GM12878 (cell line): Measurements from ENCODE around the gene KRT86. TPM values are rescaled to one million over a fixed set of nuclear protein-coding genes. Genes with fewer than 3 reads are reported as not detected.

Experiments used
- ATAC-seq: fragments of 200-7000 bp; cut with Tn5 transposase; 3 replicates; pipeline ENCODE4 v1.9.1; 2020; ENCODE audit warnings: mild to moderate bottlenecking, moderate library complexity
- BruUV-seq: library from RNA; stranded (reverse); fragments of 400-500 nt; replicated peaks from 2 replicates; lab custom pipeline; 2021; lab: Mats Ljungman, UMichigan
- CTCF ChIA-PET: fragments of 300-600 bp; sonication (Branson Sonifier 250); formaldehyde crosslinking; extraction: SDS; loops from one replicate; lab custom pipeline; 2021; ENCODE audit warnings: inconsistent platforms; lab: Yijun Ruan, JAX
- POLR2A ChIA-PET: fragments of 350-600 bp; formaldehyde crosslinking; extraction: SDS; loops from one replicate; lab custom pipeline; 2021; ENCODE audit warnings: inconsistent platforms; lab: Charles Lee
- RAD21 ChIA-PET: fragments of 300-600 bp; sonication (Branson Sonifier 250); formaldehyde crosslinking; loops from one replicate; lab custom pipeline; 2023; ENCODE audit warnings: antibody characterized with exemption; ENCODE audit not compliant: unreplicated experiment; lab: Charles Lee
- SMC1A ChIA-PET: fragments of 300-600 bp; sonication (Branson Sonifier 250); formaldehyde crosslinking; loops from one replicate; lab custom pipeline; 2023; ENCODE audit not compliant: unreplicated experiment, uncharacterized antibody; lab: Charles Lee
- DNase-seq: peaks from one replicate; pipeline ENCODE4 v3.0.0-alpha.2; 2011; ENCODE audit warnings: low read depth, low spot score
- FAIRE-seq: peaks from 3 replicates; lab custom pipeline; 2011; peaks lifted over from hg19 to GRCh38; lab: Jason Lieb, UNC
- H2AFZ ChIP-seq: 2 replicates; pipeline ENCODE4 v1.6.0; 2011; ENCODE audit warnings: low read depth, low read length, control low read depth; ENCODE audit not compliant: control insufficient read depth
- H3K27ac ChIP-seq: 2 replicates; pipeline ENCODE4 v1.5.1; 2011; ENCODE audit warnings: control low read depth; ENCODE audit not compliant: control insufficient read depth, insufficient read depth
- H3K27me3 ChIP-seq, 2 experiments: replicated peaks in 1 of 2; 2 replicates each; pipeline versions ENCODE4 v1.6.0 to v1.6.1; 2011; ENCODE audit warnings: low read length in 1 of 2; ENCODE audit not compliant: control insufficient read depth in 2 of 2, insufficient read depth in 2 of 2
- H3K36me3 ChIP-seq, 2 experiments: 2 replicates each; pipeline ENCODE4 v1.5.1; 2011; ENCODE audit warnings: low read length in 1 of 2; ENCODE audit not compliant: control insufficient read depth in 2 of 2, insufficient read depth in 2 of 2
- H3K4me1 ChIP-seq: 2 replicates; pipeline ENCODE4 v1.6.1; 2011; ENCODE audit warnings: mild to moderate bottlenecking, low read length, moderate library complexity, mixed read lengths; ENCODE audit not compliant: control insufficient read depth, insufficient read depth
- H3K4me2 ChIP-seq: 2 replicates; pipeline ENCODE4 v1.6.0; 2011; ENCODE audit warnings: control low read depth; ENCODE audit not compliant: control insufficient read depth, insufficient read depth
- H3K4me3 ChIP-seq: fragments of 200-600 bp; sonication (generic); 2 replicates; pipeline ENCODE4 v1.5.1; 2016
- H3K79me2 ChIP-seq: 2 replicates; pipeline ENCODE4 v1.6.0; 2011; ENCODE audit warnings: low read length; ENCODE audit not compliant: control insufficient read depth, insufficient read depth
- H3K9ac ChIP-seq: 2 replicates; pipeline ENCODE4 v1.8.0; 2011; ENCODE audit warnings: low read length, control low read depth, mixed read lengths; ENCODE audit not compliant: control insufficient read depth, insufficient read depth
- H3K9me3 ChIP-seq: replicated peaks from 3 replicates; pipeline ENCODE4 v1.5.1; 2011; ENCODE audit warnings: mild to moderate bottlenecking, low read length; ENCODE audit not compliant: control insufficient read depth, insufficient read depth
- H4K20me1 ChIP-seq: 2 replicates; pipeline ENCODE4 v1.6.0; 2011; ENCODE audit not compliant: control insufficient read depth, insufficient read depth
- BRCA1 ChIP-seq: IDR thresholded peaks from 2 replicates; pipeline ENCODE4 v1.6.1; 2011; ENCODE audit warnings: low read depth, low read length, improper control_type of control experiment
- CHD4 ChIP-seq: fragments of 200-600 bp; sonication (generic); IDR thresholded peaks from 2 replicates; pipeline ENCODE4 v1.6.1; 2016; ENCODE audit warnings: mild to moderate bottlenecking
- ETV6 ChIP-seq, 2 experiments: fragments of 450-650 bp in 1 of 2; IDR thresholded peaks in 1 of 2; conservative IDR thresholded peaks in 1 of 2; 2 replicates each; pipeline ENCODE4 v1.6.1; 2014; ENCODE audit warnings: antibody characterized with exemption in 1 of 2, borderline replicate concordance in 1 of 2, low read depth in 1 of 2, mild to moderate bottlenecking in 1 of 2, moderate library complexity in 1 of 2
- FOXM1 ChIP-seq: IDR thresholded peaks from 2 replicates; pipeline ENCODE4 v1.6.1; 2012; ENCODE audit warnings: low read depth, mild to moderate bottlenecking, inconsistent platforms, low read length, moderate library complexity
- HCFC1 ChIP-seq: fragments of 150-350 bp; IDR thresholded peaks from 2 replicates; pipeline ENCODE4 v1.6.1; 2014; ENCODE audit warnings: low read length
- JUNB ChIP-seq: IDR thresholded peaks from 2 replicates; pipeline ENCODE4 v1.6.1; 2016; ENCODE audit warnings: antibody characterized with exemption, mild to moderate bottlenecking
- KDM1A ChIP-seq: fragments of 200-600 bp; sonication (generic); IDR thresholded peaks from 2 replicates; pipeline ENCODE4 v1.6.1; 2016; ENCODE audit warnings: borderline replicate concordance
- POLR2A ChIP-seq: IDR thresholded peaks from 2 replicates; pipeline ENCODE4 v1.6.1; 2011; ENCODE audit warnings: low read depth, mild to moderate bottlenecking, low read length
- RAD51 ChIP-seq: fragments of 450-650 bp; IDR thresholded peaks from 2 replicates; pipeline ENCODE4 v1.6.1; 2016; ENCODE audit warnings: moderate library complexity, mild to moderate bottlenecking, inconsistent platforms
- RELA ChIP-seq: fragments of 450-650 bp; IDR thresholded peaks from 2 replicates; pipeline ENCODE4 v1.8.0; 2014; ENCODE audit warnings: borderline replicate concordance; ENCODE audit not compliant: partially characterized antibody
- SMAD5 ChIP-seq: IDR thresholded peaks from 2 replicates; pipeline ENCODE4 v1.6.1; 2016; ENCODE audit warnings: antibody characterized with exemption, low read depth
- STAT1 ChIP-seq: fragments of 450-650 bp; conservative IDR thresholded peaks from 2 replicates; pipeline ENCODE4 v1.6.1; 2014; ENCODE audit warnings: antibody characterized with exemption, mild to moderate bottlenecking
- WGBS: methylation state at CpG from one replicate; pipeline ENCODE4 v1.1.6; 2016; ENCODE audit warnings: low lambda C conversion rate; ENCODE audit not compliant: insufficient replicate concordance, insufficient coverage; ENCODE audit errors: missing lambda C conversion rate; 5-methylcytosine and 5-hydroxymethylcytosine counted together
- in situ Hi-C: fragments of 300-500 bp; cut with MboI; formaldehyde crosslinking; loops from 9 replicates; pipeline ENCODE4 v1.14.3; 2018; ENCODE audit warnings: mixed read lengths
- intact Hi-C: fragments of 100-400 bp; cut with micrococcal nuclease; formaldehyde crosslinking; loops from one replicate; pipeline ENCODE4 v1.14.2; 2022; ENCODE audit not compliant: unreplicated experiment
- polyA plus RNA-seq, 11 experiments: library from polyadenylated mRNA; depleted of rRNA in 4 of 11; unstranded in 6 of 11; stranded (reverse) in 5 of 11; fragments of >200 nt; fragmentation: Nextera tagmentation in 4 of 11; fragmentation: Illumina TruSeq in 1 of 11; extraction: Ambion mirVana in 4 of 11; extraction: Trizol in 1 of 11; gene quantifications; 1 replicate in 1 of 11; 2 replicates in 10 of 11; pipeline versions ENCODE4 v1.2.1 to v1.2.3, GENCODE V29; 2011 to 2016; ENCODE audit warnings: inconsistent platforms in 2 of 11, missing spikeins in 2 of 11, low read depth in 1 of 11
- total RNA-seq, 4 experiments: library from RNA; depleted of rRNA in 3 of 4; stranded (reverse); fragments of >200 nt in 3 of 4; fragmentation: Illumina TruSeq in 1 of 4; extraction: Trizol in 1 of 4; gene quantifications; 2 replicates each; pipeline versions ENCODE4 v1.2.1 to v1.2.3, GENCODE V29; 2013 to 2021
- TF ChIP-seq, protein P1 (sequence below): IDR thresholded peaks from 2 replicates; pipeline ENCODE4 v1.6.1; 2011; ENCODE audit warnings: low read depth, mild to moderate bottlenecking, low read length, moderate library complexity, borderline replicate concordance; ENCODE audit errors: extremely low read depth
- TF ChIP-seq, protein P2 (sequence below): fragments of 450-650 bp; IDR thresholded peaks from 2 replicates; pipeline ENCODE4 v1.6.1; 2017; ENCODE audit warnings: mild to moderate bottlenecking, moderate library complexity

KRT86 gene
- total and polyA plus RNA-seq, 10 of the 15 experiments (the other 5 are each of a cell fraction or from before 2014, with no cell fraction given): 0.11 to 0.54 (median 0.18) TPM; not detected in 4

DNA sequence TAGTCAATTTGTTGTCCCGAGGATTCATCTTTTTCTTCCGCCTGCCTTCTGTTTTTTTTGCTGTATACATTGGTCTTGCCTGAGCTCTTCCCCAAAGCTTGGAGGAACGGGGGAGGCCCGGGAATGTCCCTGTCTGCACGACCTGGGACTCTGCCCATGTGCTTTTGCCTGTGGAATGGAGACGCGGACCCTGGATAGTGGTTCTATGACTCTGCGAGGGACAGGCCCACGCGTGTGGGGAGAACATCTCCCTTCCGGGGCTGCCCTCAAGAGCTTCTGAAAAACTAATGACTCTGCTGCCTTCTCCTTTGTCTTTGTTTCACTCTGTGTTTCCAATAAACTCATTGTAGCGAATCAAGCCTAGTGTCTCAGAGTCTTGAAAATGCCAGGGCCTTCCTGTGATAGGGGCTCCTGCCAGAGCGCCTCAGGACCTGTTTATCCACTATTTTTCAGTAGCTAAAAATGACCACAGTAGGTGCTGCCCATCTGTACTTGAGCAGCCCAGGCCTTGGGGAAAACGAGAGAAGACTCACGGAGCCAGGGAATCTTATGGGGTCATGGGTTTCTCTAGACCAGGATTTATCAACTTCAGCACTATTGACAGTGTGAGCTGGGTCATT lies 34.5 kb downstream of the KRT86 start:
- H3K4me3 ChIP-seq: no peak overlapping the region
- no peaks in the 10 kb centered on the region for H4K20me1 ChIP-seq
- TF ChIP-seq POLR2A (no peak), JUNB (no peak), FOXM1 (no peak), STAT1 (no peak), ETV6 (conservative IDR thresholded peaks at IDR 0.05 in 1 of 2, IDR thresholded peaks at IDR 0.05 in 1 of 2; ENCODE audit: borderline replicate concordance in 1 of 2, low read depth in 1 of 2) (no peak), SMAD5 (no peak), RAD51 (no peak), HCFC1 (no peak), KDM1A (no peak), BRCA1 (no peak), CHD4 (no peak), RELA (no peak)
- TF ChIP-seq, protein P1, sequence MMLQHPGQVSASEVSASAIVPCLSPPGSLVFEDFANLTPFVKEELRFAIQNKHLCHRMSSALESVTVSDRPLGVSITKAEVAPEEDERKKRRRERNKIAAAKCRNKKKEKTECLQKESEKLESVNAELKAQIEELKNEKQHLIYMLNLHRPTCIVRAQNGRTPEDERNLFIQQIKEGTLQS: no peak
- TF ChIP-seq, protein P2, sequence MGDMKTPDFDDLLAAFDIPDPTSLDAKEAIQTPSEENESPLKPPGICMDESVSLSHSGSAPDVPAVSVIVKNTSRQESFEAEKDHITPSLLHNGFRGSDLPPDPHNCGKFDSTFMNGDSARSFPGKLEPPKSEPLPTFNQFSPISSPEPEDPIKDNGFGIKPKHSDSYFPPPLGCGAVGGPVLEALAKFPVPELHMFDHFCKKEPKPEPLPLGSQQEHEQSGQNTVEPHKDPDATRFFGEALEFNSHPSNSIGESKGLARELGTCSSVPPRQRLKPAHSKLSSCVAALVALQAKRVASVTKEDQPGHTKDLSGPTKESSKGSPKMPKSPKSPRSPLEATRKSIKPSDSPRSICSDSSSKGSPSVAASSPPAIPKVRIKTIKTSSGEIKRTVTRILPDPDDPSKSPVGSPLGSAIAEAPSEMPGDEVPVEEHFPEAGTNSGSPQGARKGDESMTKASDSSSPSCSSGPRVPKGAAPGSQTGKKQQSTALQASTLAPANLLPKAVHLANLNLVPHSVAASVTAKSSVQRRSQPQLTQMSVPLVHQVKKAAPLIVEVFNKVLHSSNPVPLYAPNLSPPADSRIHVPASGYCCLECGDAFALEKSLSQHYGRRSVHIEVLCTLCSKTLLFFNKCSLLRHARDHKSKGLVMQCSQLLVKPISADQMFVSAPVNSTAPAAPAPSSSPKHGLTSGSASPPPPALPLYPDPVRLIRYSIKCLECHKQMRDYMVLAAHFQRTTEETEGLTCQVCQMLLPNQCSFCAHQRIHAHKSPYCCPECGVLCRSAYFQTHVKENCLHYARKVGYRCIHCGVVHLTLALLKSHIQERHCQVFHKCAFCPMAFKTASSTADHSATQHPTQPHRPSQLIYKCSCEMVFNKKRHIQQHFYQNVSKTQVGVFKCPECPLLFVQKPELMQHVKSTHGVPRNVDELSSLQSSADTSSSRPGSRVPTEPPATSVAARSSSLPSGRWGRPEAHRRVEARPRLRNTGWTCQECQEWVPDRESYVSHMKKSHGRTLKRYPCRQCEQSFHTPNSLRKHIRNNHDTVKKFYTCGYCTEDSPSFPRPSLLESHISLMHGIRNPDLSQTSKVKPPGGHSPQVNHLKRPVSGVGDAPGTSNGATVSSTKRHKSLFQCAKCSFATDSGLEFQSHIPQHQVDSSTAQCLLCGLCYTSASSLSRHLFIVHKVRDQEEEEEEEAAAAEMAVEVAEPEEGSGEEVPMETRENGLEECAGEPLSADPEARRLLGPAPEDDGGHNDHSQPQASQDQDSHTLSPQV: no peak
- no peak overlapping the region for H3K4me2 ChIP-seq
- peaks cover 14 to 18% of the 10 kb centered on the region in 2 experiments; a peak in 3 of 4 replicates for H3K27me3 ChIP-seq
- ChIA-PET SMC1A (interaction anchor here (0.6 kb wide), 1 partner anchor 25 kb away, joined by 3 read pairs; no protein-coding TSS in a partner anchor), RAD21 (no interaction called here), POLR2A (no interaction called here), CTCF (interaction anchor here (0.7 to 3.7 kb wide), 6 partner anchors 15 to 123 kb away, joined by 3 to 18 read pairs (median 4); no protein-coding TSS in a partner anchor)
- 41% methylated on average over 15 of the region's 15 CpGs for WGBS
- no peaks in the 10 kb centered on the region for H3K36me3 ChIP-seq
- FAIRE-seq (no peak), ATAC-seq (no peak), DNase-seq (no peak)
- H3K9me3 ChIP-seq: no peaks in the 10 kb centered on the region
- intact Hi-C loops (no loop called here), in situ Hi-C loops (no loop called here)
- no peak overlapping the region for H2AFZ ChIP-seq
- no peak overlapping the region for H3K27ac ChIP-seq
- no peaks in the 10 kb centered on the region for H3K79me2 ChIP-seq
- peaks cover 9% of the 10 kb centered on the region for H3K4me1 ChIP-seq
- no TSS peak for BruUV-seq
- H3K9ac ChIP-seq: no peak overlapping the region
